ENCODE data around the gene ACAT2.
"Not testable (repeated sequence)": the region's sequence is repeated elsewhere in the genome, so short reads cannot be mapped to it uniquely, and the experiment has no call there.

ACAT2 gene

DNA sequence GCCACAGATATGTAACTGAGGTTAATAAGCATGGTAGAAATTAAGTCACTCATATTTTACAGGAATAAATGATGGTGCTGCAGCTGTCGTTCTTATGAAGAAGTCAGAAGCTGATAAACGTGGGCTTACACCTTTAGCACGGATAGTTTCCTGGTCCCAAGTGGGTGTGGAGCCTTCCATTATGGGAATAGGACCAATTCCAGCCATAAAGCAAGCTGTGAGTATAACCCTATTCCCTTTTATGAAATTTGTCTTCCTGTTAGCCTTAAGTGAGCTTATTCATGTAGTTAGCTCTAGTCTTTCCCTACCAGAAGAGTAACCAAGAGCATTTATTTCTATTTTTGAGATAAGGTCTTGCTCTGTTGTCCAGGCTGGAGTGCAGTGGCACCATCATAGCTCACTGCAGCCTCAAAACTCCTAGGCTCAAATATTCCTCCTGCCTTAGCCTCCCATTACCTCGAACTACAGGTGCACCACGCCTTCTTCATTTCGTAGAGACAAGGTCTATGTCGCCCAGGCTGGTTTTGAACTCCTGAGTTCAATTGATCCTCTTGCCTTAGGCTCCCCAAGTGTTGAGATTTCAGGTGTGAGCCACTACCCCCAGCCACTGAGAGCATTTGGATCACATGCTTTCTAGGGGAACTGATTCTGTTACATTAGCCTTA, 15.5 kb downstream of the ACAT2 start:
- DNase-seq, result no peak

DNA sequence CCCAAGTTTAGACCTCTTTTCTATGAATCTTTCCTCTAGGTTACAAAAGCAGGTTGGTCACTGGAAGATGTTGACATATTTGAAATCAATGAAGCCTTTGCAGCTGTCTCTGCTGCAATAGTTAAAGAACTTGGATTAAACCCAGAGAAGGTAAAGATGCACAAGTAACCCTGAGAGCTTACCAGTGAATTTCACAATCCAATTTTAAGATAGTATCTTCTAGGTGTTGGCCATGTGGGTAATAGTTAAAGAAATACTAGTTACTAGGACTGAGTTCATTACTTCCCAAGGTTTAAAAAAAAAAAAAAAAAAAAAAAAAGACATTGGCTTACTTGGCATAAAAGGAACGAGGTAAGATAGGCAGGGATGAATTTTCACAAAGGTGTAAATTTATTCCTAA, 16.3 kb downstream of the ACAT2 start:
- no peak for DNase-seq

DNA sequence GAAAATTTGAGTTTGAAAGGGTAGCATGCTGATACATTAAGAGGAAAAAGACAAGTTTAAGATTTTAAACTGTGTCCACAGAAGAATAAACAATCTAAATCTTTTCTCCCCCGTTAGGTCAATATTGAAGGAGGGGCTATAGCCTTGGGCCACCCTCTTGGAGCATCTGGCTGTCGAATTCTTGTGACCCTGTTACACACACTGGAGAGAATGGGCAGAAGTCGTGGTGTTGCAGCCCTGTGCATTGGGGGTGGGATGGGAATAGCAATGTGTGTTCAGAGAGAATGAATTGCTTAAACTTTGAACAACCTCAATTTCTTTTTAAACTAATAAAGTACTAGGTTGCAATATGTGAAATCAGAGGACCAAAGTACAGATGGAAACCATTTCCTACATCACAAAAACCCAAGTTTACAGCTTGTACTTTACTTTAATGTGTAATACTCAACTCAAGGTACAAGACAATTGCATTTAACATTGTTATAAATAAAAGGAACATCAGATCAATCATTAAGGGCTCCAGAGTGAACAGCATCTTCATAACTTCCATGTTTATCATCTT, 16.8 kb downstream of the ACAT2 start:
- no peak for DNase-seq

DNA sequence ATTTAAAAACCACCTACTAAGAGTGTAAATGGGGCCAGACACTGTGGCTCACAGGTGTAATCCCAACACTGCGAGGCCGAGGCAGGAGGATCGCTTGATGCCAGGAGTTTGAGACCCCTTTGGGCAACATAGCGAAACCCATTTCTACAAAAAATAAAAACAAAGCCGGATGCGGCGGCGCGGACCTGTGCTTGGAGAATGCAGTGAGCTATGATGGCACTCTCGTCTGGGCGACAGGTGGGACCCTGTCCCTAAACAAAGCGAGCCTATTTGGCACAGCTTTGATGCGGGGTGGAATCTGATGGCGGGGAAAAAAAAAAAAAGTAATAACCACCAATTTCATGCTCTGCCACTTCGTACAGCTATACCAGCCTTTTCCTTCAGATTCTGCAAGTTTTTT, 26.4 kb downstream of the ACAT2 start:
- peak; percentile 23 for DNase-seq

DNA sequence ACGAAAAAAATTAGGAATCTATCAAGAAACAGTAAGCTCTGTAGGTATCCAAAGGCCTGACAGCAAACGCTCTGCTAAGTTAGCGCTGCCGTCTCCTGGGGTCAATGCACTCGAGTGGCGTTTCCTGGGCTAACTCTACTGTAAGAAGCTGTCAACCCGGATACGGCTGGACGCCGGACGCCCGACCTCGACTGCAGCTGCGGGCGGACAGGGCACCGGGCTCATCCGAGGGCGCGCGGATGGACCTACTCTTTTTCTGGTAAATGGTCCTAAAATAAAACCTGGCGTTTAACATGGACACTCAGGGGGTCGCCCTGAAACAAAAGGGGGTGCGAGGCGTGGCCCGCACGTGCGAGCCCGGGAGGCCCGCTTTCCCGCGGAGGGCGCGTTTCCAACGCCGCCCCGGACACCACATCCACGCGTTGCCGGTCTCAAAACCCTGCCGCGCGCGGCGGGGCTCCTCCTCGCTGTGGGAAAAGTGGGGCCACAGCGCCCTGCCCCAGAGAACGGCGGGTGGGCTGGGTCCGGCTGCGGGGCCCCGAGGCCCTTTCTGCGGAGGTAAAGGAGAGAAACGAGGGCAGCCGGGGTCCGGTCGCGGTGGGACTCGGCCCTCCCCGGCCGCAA, 27.0 kb downstream of the ACAT2 start:
- peak; percentile 21 for DNase-seq

DNA sequence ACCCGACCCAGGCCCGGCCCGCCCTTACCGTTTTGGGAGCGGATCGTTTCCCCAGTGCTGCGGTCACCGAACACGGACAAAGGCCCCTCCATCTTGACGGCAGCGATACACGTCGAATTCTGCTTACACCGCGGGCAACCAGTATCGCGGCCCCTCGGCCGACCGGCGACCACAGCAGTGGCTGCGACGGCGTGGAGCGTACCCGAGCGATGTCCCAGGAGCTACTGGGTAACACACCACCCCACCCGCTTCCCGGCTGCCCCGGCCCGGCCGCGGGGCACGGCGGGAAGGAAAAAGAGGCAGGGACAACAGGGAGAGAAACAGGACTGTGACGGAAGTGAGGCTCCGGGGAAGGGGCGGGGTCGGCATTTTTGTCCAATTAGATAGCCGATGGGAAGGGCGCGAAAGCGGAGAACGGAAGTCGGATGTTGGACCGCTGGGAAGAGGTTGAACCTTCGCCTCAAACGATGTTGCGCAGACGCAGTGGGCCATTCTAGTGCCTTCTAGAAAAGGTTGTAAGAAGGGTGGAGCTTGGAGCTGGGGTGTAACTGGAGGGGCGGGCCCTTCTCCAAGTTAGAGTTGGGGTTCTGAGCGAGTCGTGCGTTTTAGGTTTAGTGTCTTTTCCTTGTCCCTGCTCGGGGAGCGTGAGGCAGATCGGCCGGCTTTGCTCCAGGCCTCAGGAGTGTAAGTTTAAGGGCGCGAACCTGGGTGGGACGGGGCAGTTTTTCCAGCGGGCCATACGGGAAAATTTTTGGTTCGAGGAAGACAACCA, 27.7 kb downstream of the ACAT2 start, which contains the start of gene TCP1:
Gene TCP1, minus strand, starts transcription at position 226 of the 772 bp plus-strand sequence. Its CDS starts 134 bp downstream, at position 92.
- DNase-seq, result peak; percentile 96

DNA sequence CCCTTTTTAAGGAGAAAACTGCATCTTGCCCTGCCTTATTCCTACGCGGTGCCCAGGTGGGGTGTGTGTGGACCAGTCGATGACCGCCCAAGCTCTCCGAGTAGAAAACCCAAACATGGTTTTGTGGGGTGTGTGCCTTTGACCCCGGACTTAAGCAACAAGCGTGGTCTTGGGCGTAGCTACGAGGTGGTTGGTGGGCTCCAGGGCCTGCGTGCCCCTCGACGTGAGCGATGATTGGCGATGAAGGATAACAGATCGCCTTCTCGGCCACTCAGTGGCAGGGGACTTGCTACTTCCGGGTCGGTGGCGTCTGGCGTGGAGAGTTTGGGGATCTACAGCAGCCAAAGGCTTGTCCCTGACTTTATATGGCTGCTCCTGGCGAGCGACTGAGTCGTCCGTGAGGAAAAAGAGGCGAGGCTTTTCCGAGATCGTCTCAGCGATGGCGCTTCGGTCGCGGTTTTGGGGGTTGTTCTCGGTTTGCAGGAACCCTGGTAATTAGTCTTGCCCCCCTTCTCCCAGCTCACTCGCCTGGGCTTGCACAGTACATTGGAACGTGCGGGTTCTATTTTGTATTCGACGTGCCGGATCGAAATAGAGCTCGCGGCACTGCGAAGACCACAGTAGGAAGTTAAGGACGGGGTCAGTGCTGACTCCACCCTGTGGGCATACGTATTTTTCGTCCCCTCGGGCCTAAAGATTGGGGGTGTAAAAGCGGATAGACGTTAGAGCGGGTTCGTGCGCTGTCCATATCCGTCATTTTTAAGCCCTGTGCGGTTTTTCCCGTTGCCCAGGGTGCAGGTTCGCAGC, 28.5 kb downstream of the ACAT2 start, which contains the start of gene MRPL18:
Gene MRPL18, plus strand, starts transcription at position 319 of the 807 bp plus-strand sequence. Its CDS starts 121 bp downstream, at position 440.
- peak; percentile 80 for DNase-seq

DNA sequence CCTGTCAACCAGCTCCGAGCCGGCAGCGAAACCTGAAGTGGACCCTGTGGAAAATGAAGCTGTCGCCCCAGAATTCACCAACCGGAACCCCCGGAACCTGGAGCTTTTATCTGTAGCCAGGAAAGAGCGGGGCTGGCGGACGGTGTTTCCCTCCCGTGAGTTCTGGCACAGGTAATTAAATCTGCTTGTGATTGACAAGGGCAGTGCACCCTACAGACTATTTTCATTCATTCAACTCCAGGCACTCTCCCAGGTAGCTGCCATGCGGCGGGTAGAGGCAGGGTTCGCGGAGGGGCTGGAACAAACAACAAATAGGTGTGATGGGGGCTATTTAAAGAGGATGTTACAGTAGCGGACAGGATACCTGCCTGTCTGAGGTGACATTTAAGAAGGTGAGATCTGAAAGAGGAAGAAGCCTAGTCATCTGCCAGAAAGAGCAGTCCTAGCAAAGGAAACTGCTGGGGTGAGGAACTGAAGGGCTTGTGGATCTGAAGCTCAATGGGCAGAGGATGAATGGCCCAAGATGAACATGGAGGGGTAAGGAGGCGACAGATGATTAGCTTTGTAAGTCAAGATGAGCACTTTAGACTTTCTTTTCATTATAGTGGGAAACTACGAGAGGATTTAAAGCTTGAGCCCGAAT, 29.2 kb downstream of the ACAT2 start:
- DNase-seq, result no peak

DNA sequence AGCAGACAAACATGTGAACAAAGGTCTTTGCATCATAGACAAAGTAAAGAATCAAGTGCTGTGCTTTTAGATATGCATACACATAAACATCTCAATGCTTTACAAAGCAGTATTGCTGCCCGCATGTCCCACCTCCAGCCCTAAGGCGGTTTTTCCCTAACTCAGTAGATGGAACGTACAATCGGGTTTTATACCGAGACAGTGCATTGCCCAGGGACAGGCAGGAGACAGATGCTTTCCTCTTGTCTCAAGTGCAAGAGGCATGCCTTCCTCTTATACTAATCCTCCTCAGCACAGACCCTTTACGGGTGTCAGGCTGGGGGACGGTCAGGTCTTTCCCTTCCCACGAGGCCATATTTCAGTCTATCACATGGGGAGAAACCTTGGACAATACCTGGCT, 33.1 kb downstream of the ACAT2 start:
- DNase-seq, result not testable (repeated sequence)

DNA sequence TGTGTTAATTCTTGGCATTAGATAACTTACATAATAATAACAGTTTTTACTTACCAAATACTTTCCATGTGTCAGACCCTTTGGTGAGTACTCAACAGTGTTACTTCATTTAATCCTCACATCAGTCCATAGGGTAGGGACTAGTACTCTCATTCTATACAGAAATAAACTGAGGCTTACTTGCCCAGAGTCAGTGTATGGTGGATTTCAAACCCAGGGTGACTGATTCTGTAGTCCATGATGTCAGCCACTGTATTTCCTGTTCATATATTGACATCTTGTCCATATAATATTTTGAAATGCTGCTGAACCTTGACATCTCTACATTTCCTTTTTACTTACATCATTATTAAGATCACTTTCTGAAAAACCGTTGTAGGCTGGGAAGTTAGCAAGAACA, 35.7 kb downstream of the ACAT2 start:
- no peak for DNase-seq

DNA sequence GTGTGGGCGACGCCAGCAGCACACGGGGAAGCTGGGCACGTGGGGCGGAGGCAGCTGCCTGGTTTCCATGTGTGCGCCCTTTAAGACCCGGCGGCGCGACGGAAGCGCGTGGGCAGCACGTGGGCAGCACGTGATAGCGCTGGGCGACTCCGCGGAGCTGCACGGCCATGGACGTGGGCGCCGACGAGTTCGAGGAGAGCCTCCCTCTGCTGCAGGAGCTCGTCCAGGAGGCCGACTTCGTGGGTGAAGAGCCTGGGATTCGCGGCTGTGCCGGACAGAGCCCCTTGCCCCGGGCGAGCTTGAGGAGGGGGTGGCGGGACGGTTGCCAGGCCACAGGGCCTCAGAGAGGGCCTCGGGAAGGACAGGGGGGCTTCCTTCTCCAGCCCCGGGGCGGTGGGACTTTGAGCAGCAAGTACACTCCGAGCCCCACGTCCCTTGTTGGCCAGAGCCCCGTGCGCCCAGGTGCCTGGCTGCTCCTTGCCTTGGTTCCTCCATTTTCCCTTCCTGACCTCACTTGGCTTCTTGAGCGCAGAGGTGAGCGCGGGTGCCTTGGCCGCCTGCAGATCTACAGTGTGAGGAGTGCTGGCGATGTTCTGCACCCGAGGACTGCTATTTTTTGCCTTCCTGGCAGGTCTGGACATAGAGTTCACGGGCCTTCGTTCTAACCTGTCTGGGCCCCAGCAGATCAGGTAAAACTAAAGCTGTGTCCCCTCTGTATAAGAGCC, 38.5 kb downstream of the ACAT2 start, which contains the start of gene PNLDC1:
Gene PNLDC1, plus strand, starts transcription at position 136 of the 725 bp plus-strand sequence. Its CDS starts 32 bp downstream, at position 168.
- no peak for DNase-seq

DNA sequence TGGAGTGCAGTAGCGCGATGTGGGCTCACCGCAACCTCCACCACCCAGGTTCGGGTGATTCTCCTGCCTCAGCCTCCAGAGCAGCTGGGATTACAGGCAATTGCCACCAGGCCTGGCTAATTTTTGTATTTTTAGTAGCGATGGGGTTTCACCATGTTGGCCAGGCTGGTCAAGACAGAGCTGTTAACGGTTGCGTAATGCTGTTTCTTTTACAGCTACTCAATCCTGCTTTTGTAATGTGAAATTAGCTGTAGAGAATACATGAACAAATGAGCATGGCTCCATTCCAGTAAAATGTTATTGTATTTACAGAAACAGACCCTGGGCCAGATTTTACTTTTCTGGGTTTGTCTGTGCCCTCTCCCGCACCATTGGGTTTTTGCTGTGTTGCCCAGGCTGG, 40.1 kb downstream of the ACAT2 start:
- DNase-seq, result no peak

DNA sequence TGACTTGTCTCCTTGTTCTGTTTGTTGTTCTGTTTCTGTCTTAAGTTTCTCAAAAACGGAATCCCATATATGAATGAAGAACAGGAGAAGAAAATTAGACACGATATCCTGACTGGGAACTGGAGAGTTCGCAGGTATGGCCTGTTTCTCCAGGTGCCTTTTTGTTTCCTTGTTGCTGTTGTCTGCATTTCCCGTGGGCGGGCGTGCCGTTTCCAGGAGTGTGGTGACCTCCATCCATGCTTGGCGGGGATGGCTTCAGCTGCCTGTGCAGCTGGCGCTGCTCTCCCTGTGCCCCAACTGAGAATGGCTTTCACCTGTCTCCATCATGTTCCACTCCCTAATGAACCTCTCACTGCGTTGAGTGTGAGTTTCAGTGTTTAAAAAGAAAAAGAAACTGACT, 42.7 kb downstream of the ACAT2 start:
- DNase-seq, result no peak

DNA sequence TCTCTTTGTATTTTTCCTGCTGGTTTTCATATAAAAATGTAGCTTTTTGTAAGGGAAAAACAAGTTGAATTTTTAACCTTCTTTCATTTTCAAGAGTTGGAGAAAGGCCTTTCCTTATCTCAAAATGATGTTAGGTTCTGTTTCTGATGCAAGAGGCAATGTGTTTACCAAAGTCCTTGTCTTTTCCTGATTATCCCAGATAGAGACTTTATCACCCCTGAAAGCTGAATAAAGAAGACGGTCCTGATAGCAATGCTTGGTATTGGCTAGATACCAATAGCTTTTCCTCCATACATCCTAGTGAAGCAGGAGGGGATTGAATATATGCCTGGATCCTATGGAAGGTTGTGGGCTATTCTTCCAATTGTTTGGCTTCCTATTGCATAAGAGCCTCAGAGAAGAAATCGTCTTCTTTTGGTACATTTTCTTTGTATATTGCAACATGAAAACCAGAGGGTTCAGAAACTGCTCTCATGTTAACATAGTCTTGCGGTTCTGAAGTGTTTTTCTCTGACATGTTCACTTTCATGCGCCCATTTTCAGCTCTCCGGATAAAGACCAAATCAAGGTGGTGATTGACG, 43.7 kb downstream of the ACAT2 start:
- DNase-seq, result no peak

DNA sequence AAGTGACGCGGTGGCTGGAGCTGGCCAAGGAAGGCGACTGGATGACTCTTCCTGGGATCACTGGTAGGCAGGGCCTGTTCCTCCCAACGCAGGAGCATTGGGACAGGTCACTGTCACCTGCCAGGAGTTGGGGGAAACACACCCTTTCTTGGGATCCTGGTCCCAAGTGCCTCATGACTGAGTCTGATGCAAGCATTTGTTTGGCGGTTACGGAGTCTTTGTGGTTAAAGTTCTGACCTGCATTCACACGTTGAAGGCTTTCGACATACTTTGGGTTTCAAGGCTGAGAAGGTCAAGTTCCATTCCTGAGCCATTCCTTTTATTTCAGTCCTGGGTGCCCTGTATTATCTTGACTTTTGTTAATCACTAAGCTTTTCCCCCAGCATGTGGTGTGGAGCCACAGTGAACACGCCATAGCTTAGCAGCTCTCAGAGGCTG, 44.2 kb downstream of the ACAT2 start:
- no peak for DNase-seq

DNA sequence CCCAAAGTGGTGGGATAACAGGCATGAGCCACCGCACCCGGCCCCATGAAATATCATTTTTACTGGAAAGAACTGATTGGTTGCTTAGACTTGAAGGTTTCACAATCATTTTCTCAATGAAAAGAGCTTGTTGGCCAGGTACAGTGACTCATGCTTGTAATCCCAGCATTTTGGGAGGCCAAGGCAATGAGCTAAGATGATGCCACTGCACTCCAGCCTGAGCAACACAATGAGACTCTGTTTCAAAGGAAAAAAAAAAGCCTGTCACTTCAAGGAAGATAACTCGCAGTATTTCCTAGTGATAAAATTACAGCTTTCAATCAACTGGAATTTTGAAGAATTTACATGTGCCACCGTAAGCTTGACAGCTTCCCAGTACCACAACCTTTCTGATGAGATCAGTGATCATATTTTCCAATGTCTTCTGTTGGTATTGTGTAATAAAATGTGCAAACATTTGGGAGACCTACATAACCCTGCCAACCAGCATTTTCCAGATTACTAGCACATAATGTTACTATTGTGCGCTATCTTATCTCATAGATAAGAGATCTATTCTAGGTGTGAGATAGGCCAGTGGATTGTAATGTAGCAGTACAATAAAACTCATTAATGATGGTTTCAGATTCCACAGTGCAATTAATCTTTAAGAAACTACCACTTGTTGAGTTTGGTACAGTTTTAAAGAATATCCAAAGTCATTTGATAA, 45.5 kb downstream of the ACAT2 start:
- DNase-seq, result no peak

DNA sequence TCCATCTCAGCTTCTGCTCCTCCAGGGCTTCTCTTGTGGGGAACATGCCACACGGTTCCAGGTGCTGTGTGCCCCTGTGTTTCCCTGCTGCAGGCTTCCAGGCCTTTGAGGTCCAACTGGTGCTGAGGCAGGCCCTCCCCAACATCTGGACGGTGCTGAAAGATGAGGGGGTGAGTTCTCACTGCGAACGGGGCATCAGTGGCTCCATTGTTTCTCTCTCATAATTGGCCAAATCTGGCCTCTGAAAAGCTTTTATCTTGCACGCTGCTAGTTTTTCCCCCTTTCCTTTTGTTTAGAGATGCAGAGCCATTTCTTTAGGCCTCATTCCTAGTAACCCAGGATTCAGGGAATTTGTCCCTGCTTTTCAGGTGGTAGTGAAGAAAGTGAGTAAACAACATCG, 46.8 kb downstream of the ACAT2 start:
- no peak for DNase-seq

DNA sequence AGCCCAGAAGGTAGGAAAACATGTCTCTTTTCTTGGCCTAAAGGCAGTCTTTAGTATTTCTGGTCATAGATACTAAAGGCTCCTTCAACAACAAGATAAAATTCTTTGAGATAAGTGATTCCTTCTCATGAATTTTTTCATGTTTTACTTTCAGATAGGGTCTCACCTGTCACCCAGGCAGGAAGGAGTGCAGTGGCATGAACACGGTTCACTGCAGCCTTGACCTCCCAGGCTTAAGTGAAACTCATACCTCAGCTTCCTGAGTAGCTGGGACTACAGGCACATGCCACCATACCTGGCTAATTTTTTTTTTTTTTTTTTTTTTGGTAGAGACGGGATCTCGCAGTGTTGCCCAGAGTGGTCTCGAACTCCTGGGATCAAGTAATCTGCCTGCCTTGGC, 47.3 kb downstream of the ACAT2 start:
- DNase-seq, result no peak

DNA sequence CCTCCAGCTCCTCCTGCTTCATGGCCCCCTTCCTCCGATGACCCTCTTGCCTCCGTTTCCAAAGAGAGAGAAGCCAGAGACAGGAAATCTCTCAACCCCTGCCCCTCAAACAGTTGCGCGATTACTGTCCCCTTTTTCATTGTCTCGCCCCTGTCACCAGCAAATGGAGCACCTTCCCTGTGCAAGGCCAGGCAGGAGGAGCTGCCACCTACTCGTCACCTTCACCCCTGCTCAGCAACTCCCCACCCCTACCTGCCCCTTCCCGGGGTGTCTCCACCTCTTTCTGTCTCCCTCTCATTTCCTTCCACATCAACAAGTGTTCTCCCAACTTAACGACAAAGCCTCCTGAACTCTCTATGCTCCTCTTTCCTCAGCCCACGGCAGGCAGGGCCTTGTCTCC, 51.9 kb downstream of the ACAT2 start:
- DNase-seq, result no peak

DNA sequence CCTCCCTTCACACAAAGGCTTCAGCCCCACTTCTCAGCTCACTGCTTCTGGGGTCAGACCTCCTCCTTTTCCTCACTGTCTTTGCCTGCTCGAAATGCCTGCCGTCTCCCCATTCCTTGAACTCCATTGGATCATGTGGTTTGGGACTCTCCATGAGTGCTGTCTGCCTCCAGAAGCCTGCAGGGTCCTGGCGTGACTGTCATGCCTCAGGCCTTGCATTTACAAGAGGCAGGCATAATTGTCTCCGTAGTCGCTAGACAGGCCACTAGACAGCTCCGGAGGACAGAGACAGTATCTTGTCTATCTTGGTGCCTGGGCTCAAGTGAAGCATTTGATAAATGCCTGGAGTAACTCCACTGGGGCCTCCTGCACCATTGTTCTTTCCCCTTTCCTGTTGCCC, 53.6 kb downstream of the ACAT2 start:
- no peak for DNase-seq

All from activated T-cell treated with anti-CD3 and anti-CD28 coated beads, Interleukin-2, amount 50 U/mL, for 1 hour (primary cell).